ENCODE results near the gene ZFAND3. TPM values are rescaled to one million over a fixed set of nuclear protein-coding genes. Genes with fewer than 3 reads are reported as not detected.

The ZFAND3 gene
- total and polyA plus RNA-seq, 2 donors (not counting 1 experiment from before 2014, with no cell fraction given): 21.5 to 40.8 TPM

GRCh38 chr6:38056361-38056760, 236.8 kb downstream of the ZFAND3 start:
- no peaks in the 10 kb centered on the region for H3K36me3 ChIP-seq (ENCODE audit: control insufficient read depth, insufficient read depth, low read length)
- H3K4me1 ChIP-seq (ENCODE audit: control insufficient read depth, extremely low read depth, insufficient read depth, low read length): peaks cover 3% of the 10 kb centered on the region
- H3K4me2 ChIP-seq (ENCODE audit: extremely low read depth, insufficient read depth, low read length): no peak overlapping the region
- no peak overlapping the region for H3K4me3 ChIP-seq (replicated peaks in 1 of 4; ENCODE audit: control extremely low read depth in 1 of 4, insufficient read depth in 1 of 4, low read depth in 3 of 4, low read length in 4 of 4)
- H2AFZ ChIP-seq (ENCODE audit: low read length): no peak overlapping the region
- TF ChIP-seq, protein P1, sequence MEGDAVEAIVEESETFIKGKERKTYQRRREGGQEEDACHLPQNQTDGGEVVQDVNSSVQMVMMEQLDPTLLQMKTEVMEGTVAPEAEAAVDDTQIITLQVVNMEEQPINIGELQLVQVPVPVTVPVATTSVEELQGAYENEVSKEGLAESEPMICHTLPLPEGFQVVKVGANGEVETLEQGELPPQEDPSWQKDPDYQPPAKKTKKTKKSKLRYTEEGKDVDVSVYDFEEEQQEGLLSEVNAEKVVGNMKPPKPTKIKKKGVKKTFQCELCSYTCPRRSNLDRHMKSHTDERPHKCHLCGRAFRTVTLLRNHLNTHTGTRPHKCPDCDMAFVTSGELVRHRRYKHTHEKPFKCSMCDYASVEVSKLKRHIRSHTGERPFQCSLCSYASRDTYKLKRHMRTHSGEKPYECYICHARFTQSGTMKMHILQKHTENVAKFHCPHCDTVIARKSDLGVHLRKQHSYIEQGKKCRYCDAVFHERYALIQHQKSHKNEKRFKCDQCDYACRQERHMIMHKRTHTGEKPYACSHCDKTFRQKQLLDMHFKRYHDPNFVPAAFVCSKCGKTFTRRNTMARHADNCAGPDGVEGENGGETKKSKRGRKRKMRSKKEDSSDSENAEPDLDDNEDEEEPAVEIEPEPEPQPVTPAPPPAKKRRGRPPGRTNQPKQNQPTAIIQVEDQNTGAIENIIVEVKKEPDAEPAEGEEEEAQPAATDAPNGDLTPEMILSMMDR (conservative IDR thresholded peaks at IDR 0.05 in 1 of 2, IDR thresholded peaks at IDR 0.05 in 1 of 2; ENCODE audit: low read depth in 1 of 2, low read length in 2 of 2): no peak
- TF ChIP-seq EZH2 (IDR thresholded peaks at IDR 0.05; ENCODE audit: low read length, missing control alignments): no peak
- no peak for DNase-seq (ENCODE audit: low read depth in 2 of 2)
- H4K20me1 ChIP-seq (ENCODE audit: control insufficient read depth, extremely low read depth, insufficient read depth, low read length): peaks cover 3% of the 10 kb centered on the region
- H3K27ac ChIP-seq (ENCODE audit: insufficient read depth, low read length): no peak overlapping the region
- H3K79me2 ChIP-seq (ENCODE audit: control insufficient read depth, insufficient read depth, low read length): peaks cover 10% of the 10 kb centered on the region
- no peaks in the 10 kb centered on the region for H3K9me3 ChIP-seq (ENCODE audit: control insufficient read depth, insufficient read depth, low read depth, low read length)
- no peak overlapping the region for H3K9ac ChIP-seq (ENCODE audit: insufficient read depth, low read length)
- no peaks in the 10 kb centered on the region for H3K27me3 ChIP-seq (ENCODE audit: control insufficient read depth, insufficient read depth, low read length)

- no peak overlapping the region for H3K27ac ChIP-seq (ENCODE audit: insufficient read depth, low read length)
- TF ChIP-seq EZH2 (IDR thresholded peaks at IDR 0.05; ENCODE audit: low read length, missing control alignments): no peak
- TF ChIP-seq, protein P1 (conservative IDR thresholded peaks at IDR 0.05 in 1 of 2, IDR thresholded peaks at IDR 0.05 in 1 of 2; ENCODE audit: low read depth in 1 of 2, low read length in 2 of 2): no peak
- no peak overlapping the region for H3K4me2 ChIP-seq (ENCODE audit: extremely low read depth, insufficient read depth, low read length)
Measured at GRCh38 chr6:38057994-38058393, 238.5 kb downstream of the ZFAND3 start.

DNA sequence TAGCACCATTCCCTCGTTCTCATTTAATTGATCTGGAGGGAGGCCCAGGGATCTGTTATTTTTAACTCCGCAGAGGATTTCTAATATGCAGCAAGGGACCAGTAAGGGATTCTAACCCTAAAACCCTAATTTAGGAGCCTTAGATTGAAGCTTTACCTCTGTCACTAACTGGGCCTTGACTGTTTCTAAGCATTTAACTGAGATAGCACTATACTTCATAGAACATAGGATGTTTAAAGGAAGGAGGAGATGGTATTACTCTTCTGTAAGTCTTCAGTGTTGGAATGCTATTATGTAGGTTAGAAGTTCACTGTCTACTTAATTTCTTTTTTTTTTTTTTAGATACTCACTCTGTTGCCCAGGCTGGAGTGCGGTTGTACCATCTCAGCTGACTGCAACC, 242.5 kb downstream of the ZFAND3 start:
- DNase-seq (ENCODE audit: low read depth in 2 of 2): no peak
- H3K27ac ChIP-seq (ENCODE audit: insufficient read depth, low read length): no peak overlapping the region
- peaks cover 5% of the 10 kb centered on the region for H3K79me2 ChIP-seq (ENCODE audit: control insufficient read depth, insufficient read depth, low read length)
- TF ChIP-seq EZH2 (IDR thresholded peaks at IDR 0.05; ENCODE audit: low read length, missing control alignments): no peak
- TF ChIP-seq, protein P1 (conservative IDR thresholded peaks at IDR 0.05 in 1 of 2, IDR thresholded peaks at IDR 0.05 in 1 of 2; ENCODE audit: low read depth in 1 of 2, low read length in 2 of 2): no peak
- no peaks in the 10 kb centered on the region for H3K9me3 ChIP-seq (ENCODE audit: control insufficient read depth, insufficient read depth, low read depth, low read length)
- no peak overlapping the region for H3K4me3 ChIP-seq (replicated peaks in 1 of 4; ENCODE audit: control extremely low read depth in 1 of 4, insufficient read depth in 1 of 4, low read depth in 3 of 4, low read length in 4 of 4)
- no peak overlapping the region for H2AFZ ChIP-seq (ENCODE audit: low read length)
- peaks cover 7% of the 10 kb centered on the region for H3K4me1 ChIP-seq (ENCODE audit: control insufficient read depth, extremely low read depth, insufficient read depth, low read length)
- no peak overlapping the region for H3K9ac ChIP-seq (ENCODE audit: insufficient read depth, low read length)
- H3K27me3 ChIP-seq (ENCODE audit: control insufficient read depth, insufficient read depth, low read length): no peaks in the 10 kb centered on the region
- peaks cover 3% of the 10 kb centered on the region for H3K36me3 ChIP-seq (ENCODE audit: control insufficient read depth, insufficient read depth, low read length)
- H3K4me2 ChIP-seq (ENCODE audit: extremely low read depth, insufficient read depth, low read length): no peak overlapping the region
- peaks cover 3% of the 10 kb centered on the region for H4K20me1 ChIP-seq (ENCODE audit: control insufficient read depth, extremely low read depth, insufficient read depth, low read length)

More at GRCh38 chr6:38057994-38058393, 238.5 kb downstream of the ZFAND3 start:
- Histone ChIP-seq H3K4me3 (replicated peaks in 1 of 4; ENCODE audit: control extremely low read depth in 1 of 4, insufficient read depth in 1 of 4, low read depth in 3 of 4, low read length in 4 of 4) (no peak overlapping the region), H3K4me1 (ENCODE audit: control insufficient read depth, extremely low read depth, insufficient read depth, low read length) (peaks cover 3% of the 10 kb centered on the region), H2AFZ (ENCODE audit: low read length) (no peak overlapping the region), H3K36me3 (ENCODE audit: control insufficient read depth, insufficient read depth, low read length) (no peaks in the 10 kb centered on the region), H3K9ac (ENCODE audit: insufficient read depth, low read length) (no peak overlapping the region), H4K20me1 (ENCODE audit: control insufficient read depth, extremely low read depth, insufficient read depth, low read length) (peaks cover 3% of the 10 kb centered on the region), H3K9me3 (ENCODE audit: control insufficient read depth, insufficient read depth, low read depth, low read length) (no peaks in the 10 kb centered on the region), H3K27me3 (ENCODE audit: control insufficient read depth, insufficient read depth, low read length) (no peaks in the 10 kb centered on the region), H3K79me2 (ENCODE audit: control insufficient read depth, insufficient read depth, low read length) (peaks cover 10% of the 10 kb centered on the region)
- DNase-seq (ENCODE audit: low read depth in 2 of 2): peak; percentile 31 to 76

All from fibroblast of lung (primary cell).